Left lung (tissue), 10 donors: ENCODE data around the gene TUBGCP5. TPM values are rescaled to one million over a fixed set of nuclear protein-coding genes. Genes with fewer than 3 reads are reported as not detected.

Source experiments
- ATAC-seq: fragments of 200-7000 bp; cut with Tn5 transposase; one replicate; pipeline ENCODE4 v1.9.1; 2020; ENCODE audit warnings: moderate library complexity
- DNase-seq, 4 donors: peaks; one replicate each; pipeline ENCODE4 v3.0.0-alpha.2; 2013 to 2020
- H3K27ac ChIP-seq, 2 donors: fragments of 200-600 bp; sonication (generic) in 1 of 2; one replicate each; pipeline versions ENCODE4 v1.5.0 to v1.8.0; 2020 to 2021
- H3K27me3 ChIP-seq, 2 donors: fragments of 200-600 bp; sonication (generic) in 1 of 2; one replicate each; pipeline versions ENCODE4 v1.5.0 to v1.8.0; 2020 to 2021
- H3K36me3 ChIP-seq, 2 donors: fragments of 200-600 bp; sonication (generic) in 1 of 2; one replicate each; pipeline versions ENCODE4 v1.5.0 to v1.8.0; 2020 to 2021
- H3K4me1 ChIP-seq, 2 donors: fragments of 200-600 bp; one replicate each; pipeline ENCODE4 v1.8.0; 2021
- H3K4me3 ChIP-seq, 2 donors: fragments of 200-600 bp; sonication (generic) in 1 of 2; one replicate each; pipeline versions ENCODE4 v1.5.0 to v1.8.0; 2020 to 2021; ENCODE audit warnings: mild to moderate bottlenecking in 1 of 2
- H3K9me3 ChIP-seq, 2 donors: fragments of 200-600 bp; sonication (generic) in 1 of 2; one replicate each; pipeline versions ENCODE4 v1.5.0 to v1.8.0; 2020 to 2021
- CTCF ChIP-seq, 2 donors: fragments of 200-600 bp; sonication (generic) in 1 of 2; IDR thresholded peaks; one replicate each; pipeline versions ENCODE4 v1.5.0 to v1.8.0; 2021; ENCODE audit warnings: antibody characterized with exemption in 2 of 2
- intact Hi-C, 2 donors: fragments of 100-400 bp; cut with DNase I; formaldehyde crosslinking; loops; one replicate each; pipeline versions ENCODE4 v1.11.2 to v1.14.2; 2022
- polyA plus RNA-seq, 6 donors: library from polyadenylated mRNA; unstranded; fragments of 120-200 nt; gene quantifications; one replicate each; pipeline ENCODE4 v1.2.1, GENCODE V29; 2013; ENCODE audit not compliant: insufficient read length in 6 of 6
- total RNA-seq, 2 donors: library from RNA; stranded (reverse); fragmentation: NEBNext Ultra II Directional; extraction: Animal tissue kit (Norgen Biotek cat#: 25700); gene quantifications; one replicate each; pipeline ENCODE4 v1.2.1, GENCODE V29; 2021
- donor health status: DM: no; HTN: yes; CAD: no.
- donor health status: DM: no; HTN: no; CAD: no.

Gene TUBGCP5
- total and polyA plus RNA-seq, 8 donors = 13.1 to 41.4 (median 32.6) TPM

- TF ChIP-seq CTCF (IDR thresholded peaks at IDR 0.05) = no peak
- intact Hi-C loops = no loop called here
- Histone ChIP-seq H3K27ac (peak overlapping the region in 1 of 2 donors; percentile 65), H3K4me1 (peaks cover 6 to 64% of the 10 kb centered on the region in 2 donors), H3K4me3 (no peak overlapping the region), H3K9me3 (no peaks in the 10 kb centered on the region), H3K27me3 (peaks cover 0 to 13% of the 10 kb centered on the region in 2 donors), H3K36me3 (no peaks in the 10 kb centered on the region)
- no peak for DNase-seq
- ATAC-seq = peak; percentile 60
Measured at GRCh38 chr15:22974745-22975144, 64.6 kb downstream of the TUBGCP5 start.

GRCh38 chr15:22973987-22974386 lies 65.4 kb downstream of the TUBGCP5 start:
- intact Hi-C loops = no loop called here
- peak overlapping the region in 1 of 2 donors; percentile 51 for H3K27ac ChIP-seq
- DNase-seq = no peak
- H3K36me3 ChIP-seq = no peaks in the 10 kb centered on the region
- ATAC-seq = peak; percentile 14
- no peak for TF ChIP-seq CTCF (IDR thresholded peaks at IDR 0.05)
- peaks cover 0 to 5% of the 10 kb centered on the region in 2 donors for H3K27me3 ChIP-seq
- H3K4me3 ChIP-seq = no peak overlapping the region
- H3K9me3 ChIP-seq = no peaks in the 10 kb centered on the region
- H3K4me1 ChIP-seq = peaks cover 6 to 64% of the 10 kb centered on the region in 2 donors

- H3K36me3 ChIP-seq = no peaks in the 10 kb centered on the region
- peak overlapping the region in 1 of 2 donors; percentile 51 for H3K27ac ChIP-seq
- no peaks in the 10 kb centered on the region for H3K9me3 ChIP-seq
- H3K27me3 ChIP-seq = no peaks in the 10 kb centered on the region
- TF ChIP-seq CTCF (IDR thresholded peaks at IDR 0.05) = no peak
- no peak overlapping the region for H3K4me3 ChIP-seq
- ATAC-seq (peak; percentile 37), DNase-seq (no peak)
- peaks cover 0 to 62% of the 10 kb centered on the region in 2 donors for H3K4me1 ChIP-seq
- intact Hi-C loops = no loop called here
Measured at GRCh38 chr15:22973286-22973685, 66.1 kb downstream of the TUBGCP5 start.

- no peaks in the 10 kb centered on the region for H3K9me3 ChIP-seq
- no peak for ATAC-seq
- no peak for TF ChIP-seq CTCF (IDR thresholded peaks at IDR 0.05)
- H3K27me3 ChIP-seq = no peaks in the 10 kb centered on the region
- no peaks in the 10 kb centered on the region for H3K36me3 ChIP-seq
- H3K27ac ChIP-seq = no peak overlapping the region
- no peak overlapping the region for H3K4me3 ChIP-seq
- intact Hi-C loops = no loop called here
- peaks cover 0 to 54% of the 10 kb centered on the region in 2 donors for H3K4me1 ChIP-seq
- DNase-seq = no peak
Measured at GRCh38 chr15:22969489-22969888, 69.9 kb downstream of the TUBGCP5 start.

- no peak overlapping the region for H3K4me3 ChIP-seq
- H3K27ac ChIP-seq = no peak overlapping the region
- no peak for TF ChIP-seq CTCF (IDR thresholded peaks at IDR 0.05)
- no peaks in the 10 kb centered on the region for H3K27me3 ChIP-seq
- DNase-seq = no peak
- H3K36me3 ChIP-seq = no peaks in the 10 kb centered on the region
- intact Hi-C loops = no loop called here
- no peaks in the 10 kb centered on the region for H3K9me3 ChIP-seq
- peaks cover 0 to 51% of the 10 kb centered on the region in 2 donors for H3K4me1 ChIP-seq
- ATAC-seq = peak; percentile 40
Measured at GRCh38 chr15:22968366-22968765, 71.0 kb downstream of the TUBGCP5 start.
